ENCODE data around the gene LRRC8D. TPM values are rescaled to one million over a fixed set of nuclear protein-coding genes. Genes with fewer than 3 reads are reported as not detected.
"Not testable (repeated sequence)": the region's sequence is repeated elsewhere in the genome, so short reads cannot be mapped to it uniquely, and the experiment has no call there.

Gene LRRC8D
- total RNA-seq (2014; rRNA removed; shearing (Covaris generic)) = 22.9 and 25.2 TPM in 2 replicates

DNA sequence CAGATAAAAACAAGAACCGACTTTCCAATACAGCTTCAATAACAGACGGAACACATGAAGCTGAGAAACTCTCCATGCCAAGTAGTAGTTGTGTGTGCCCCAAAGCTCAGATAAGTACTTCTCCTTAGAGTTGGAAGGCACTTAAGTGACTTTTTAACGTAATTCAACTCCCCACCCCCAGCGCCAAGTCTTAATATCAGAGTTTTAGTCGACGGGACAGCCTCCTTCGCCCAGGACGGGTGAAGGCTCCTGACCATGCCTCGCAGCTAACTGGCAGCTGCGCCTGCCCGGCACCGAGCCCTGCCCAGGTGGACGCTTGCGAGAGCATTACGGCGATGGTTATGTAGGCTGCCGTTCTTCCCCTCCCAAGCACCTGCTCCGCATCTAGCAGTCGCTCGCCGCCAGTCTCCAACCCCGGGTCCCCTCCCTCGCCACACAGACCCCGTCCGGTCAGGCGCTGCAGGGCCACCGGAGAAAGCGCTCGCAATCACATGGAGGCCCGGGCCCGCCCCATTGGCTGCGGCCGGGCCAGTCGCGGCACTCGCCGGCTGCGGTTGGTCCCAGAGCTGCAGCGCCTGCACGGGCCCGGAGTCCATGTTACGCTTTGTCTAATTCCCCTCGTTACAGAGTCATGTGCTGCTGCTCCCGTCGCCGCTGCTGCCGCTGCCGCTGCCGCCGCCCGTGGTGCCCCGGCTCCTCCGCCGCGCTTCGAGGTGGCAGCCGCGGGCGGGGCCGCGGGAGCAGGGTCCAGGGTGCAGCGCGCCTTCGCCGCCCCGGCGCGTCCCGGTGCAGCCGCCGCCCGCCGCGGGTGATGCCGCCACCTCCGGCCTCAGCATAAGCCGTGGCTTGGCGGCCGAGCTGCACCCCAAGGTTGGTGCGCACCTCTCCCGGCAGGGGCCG lies at the start of gene LRRC8D:
TSS of gene LRRC8D (plus strand) at position 611 of the 900 bp plus-strand sequence. CDS start 112,037 bp downstream, outside the sequence.
- peak; percentile 21 for DNase-seq (ENCODE audit: low spot score)

DNA sequence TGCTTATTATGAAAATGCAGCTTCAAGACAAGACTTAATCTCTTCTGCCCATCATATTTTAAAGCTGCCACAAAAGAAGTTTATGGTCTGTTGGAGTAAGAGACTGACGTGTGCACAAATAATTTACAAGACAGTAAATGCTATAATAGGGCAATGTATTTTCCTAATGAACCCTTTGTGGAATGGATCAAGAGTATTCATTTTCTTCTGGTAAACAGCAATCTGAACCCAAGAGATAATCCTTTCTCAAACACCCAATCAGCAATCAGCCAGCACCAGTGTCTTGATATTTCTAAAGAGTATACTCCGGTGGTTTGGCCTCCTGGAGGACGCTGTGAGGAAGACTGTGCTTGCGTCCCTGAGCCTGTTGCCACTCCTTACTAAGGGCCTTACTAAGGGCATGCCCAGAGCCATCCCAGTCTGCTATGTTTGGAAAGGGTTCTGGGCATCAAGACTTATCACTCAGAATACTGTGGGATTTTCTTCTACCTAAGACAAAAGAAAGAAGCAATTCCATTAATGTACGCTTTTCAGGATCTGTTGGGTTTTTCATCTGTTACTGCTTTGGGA lies 48.8 kb upstream of the LRRC8D start:
- DNase-seq (ENCODE audit: low spot score) = no peak

DNA sequence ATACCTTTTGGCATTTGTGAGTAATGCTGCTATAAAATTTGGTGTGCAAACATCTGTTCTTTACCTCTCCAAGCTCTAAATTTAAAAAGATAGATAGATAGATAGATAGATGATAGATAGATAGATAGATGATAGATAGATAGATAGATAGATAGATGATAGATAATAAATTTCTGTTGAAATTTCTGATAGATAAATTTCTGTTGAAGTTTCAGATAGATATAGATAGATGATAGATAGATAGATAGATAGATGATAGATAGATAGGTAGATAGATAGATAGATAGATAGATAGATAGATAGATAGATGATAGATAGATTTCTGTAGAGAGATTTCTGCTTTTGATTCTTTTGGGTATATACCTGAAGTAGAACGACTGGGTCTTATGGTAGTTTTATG lies 44.7 kb upstream of the LRRC8D start:
- not testable (repeated sequence) for DNase-seq (ENCODE audit: low spot score)

DNA sequence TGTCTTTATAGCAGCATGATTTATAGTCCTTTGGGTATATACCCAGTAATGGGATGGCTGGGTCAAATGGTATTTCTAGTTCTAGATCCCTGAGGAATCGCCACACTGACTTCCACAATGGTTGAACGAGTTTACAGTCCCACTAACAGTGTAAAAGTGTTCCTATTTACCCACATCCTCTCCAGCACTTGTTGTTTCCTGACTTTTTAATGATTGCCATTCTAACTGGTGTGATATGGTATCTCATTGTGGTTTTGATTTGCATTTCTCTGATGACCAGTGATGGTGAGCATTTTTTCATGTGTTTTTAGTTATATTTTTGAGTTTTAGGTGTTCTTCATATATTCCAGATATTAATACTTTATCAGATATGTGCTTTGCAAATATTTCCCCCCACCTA lies 43.6 kb upstream of the LRRC8D start:
- DNase-seq (ENCODE audit: low spot score) = not testable (repeated sequence)

GRCh38 chr1:89779151-89779940 lies 41.5 kb upstream of the LRRC8D start:
- no peak for DNase-seq (ENCODE audit: low spot score)

DNA sequence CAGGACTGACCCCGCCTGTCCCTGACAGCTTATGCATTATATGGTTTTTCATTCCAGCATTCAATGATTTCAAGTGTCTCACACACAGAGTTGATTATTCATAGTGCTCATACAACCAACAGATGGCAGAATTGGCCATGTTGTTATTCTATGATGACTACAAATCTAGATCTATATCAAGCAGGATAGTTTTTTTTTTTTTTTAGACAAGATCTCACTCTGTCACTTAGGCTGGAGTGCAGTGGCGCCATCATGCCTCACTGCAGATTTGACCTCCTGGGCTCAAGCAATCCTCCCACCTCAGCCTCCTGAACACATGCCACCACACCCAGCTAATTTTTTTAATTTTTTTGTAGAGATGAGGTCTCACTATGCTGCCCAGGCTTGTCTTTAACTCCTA lies 40.1 kb upstream of the LRRC8D start:
- DNase-seq (ENCODE audit: low spot score) = peak; percentile 43

DNA sequence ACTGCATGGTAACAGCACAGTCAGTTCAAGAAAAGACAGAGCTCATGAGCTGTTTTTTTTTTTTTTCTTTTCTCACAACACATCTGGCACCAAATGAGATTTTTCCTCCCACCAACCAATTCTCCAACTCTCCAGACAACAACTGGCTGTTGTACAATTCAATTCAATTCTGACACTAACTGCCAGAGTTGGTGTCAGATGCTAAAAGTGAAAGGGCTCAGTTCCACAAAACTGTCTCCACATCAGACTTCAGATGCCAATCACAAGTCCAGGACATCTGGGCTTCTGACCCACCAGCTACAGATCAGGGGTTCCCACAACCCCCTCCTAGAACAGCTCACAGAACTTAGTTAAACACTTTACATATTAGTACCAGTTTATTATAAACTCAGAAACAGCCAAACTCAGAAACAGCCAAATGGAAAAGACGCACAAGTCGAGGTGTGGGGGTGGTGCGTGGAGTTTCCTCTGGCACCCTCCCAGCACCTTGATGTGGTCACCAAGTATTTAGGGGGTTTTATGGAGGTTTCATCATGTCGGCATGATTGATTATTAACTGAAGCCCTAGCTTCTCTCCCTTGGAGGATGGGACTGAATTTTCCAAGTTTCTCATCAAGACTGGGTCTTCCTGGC lies 39.2 kb upstream of the LRRC8D start:
- no peak for DNase-seq (ENCODE audit: low spot score)

DNA sequence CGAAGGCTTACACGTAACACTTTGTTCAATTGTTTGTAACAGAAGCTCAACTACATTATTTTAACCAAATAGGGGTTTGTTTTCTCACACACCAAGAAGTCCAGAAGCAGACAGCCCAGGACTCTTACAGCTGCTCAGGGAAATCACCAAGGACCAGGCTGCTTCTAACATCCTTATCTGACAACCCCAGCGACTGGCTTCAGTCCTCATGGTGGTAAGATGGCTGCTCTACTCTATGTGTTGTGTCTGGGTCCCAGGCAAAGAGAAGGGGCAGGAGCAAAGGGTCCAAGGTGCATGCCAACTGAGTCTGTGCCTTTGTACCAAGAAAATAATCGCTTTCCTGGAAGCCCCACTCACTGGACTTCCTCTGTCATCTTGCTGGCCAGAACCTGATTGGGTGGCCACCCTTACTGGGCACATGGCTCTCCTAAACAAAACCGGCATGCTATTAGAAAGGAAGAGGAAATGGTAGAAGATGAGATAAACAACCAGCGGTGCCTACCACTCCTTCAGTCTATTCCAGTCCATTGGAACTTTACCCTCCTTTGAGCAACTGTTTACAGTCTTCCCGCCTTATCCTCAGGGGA lies 34.1 kb upstream of the LRRC8D start:
- no peak for DNase-seq (ENCODE audit: low spot score)

- no peak for DNase-seq (ENCODE audit: low spot score)
Observed at GRCh38 chr1:89790592-89790991, 30.2 kb upstream of the LRRC8D start.

- no peak for DNase-seq (ENCODE audit: low spot score)
Observed at GRCh38 chr1:89791064-89791726, 29.6 kb upstream of the LRRC8D start.

GRCh38 chr1:89794406-89794805 lies 26.4 kb upstream of the LRRC8D start:
- no peak for DNase-seq (ENCODE audit: low spot score)

GRCh38 chr1:89795571-89795970 lies 25.3 kb upstream of the LRRC8D start:
- DNase-seq (ENCODE audit: low spot score) = not testable (repeated sequence)

DNA sequence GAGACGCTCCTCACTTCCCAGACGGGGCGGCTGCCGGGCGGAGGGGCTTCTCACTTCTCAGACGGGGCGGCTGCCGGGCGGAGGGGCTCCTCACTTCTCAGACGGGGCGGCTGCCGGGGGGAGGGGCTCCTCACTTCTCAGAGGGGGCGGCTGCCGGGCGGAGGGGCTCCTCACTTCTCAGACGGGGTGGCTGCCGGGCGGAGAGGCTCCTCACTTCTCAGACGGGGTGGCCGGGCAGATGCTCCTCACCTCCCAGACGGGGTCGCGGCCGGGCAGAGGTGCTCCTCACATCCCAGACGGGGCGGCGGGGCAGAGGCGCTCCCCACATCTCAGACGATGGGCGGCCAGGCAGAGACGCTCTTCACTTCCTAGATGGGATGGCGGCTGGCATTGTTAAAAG lies 23.0 kb upstream of the LRRC8D start:
- not testable (repeated sequence) for DNase-seq (ENCODE audit: low spot score)

GRCh38 chr1:89799495-89799894 lies 21.3 kb upstream of the LRRC8D start:
- DNase-seq (ENCODE audit: low spot score) = peak; percentile 41

DNA sequence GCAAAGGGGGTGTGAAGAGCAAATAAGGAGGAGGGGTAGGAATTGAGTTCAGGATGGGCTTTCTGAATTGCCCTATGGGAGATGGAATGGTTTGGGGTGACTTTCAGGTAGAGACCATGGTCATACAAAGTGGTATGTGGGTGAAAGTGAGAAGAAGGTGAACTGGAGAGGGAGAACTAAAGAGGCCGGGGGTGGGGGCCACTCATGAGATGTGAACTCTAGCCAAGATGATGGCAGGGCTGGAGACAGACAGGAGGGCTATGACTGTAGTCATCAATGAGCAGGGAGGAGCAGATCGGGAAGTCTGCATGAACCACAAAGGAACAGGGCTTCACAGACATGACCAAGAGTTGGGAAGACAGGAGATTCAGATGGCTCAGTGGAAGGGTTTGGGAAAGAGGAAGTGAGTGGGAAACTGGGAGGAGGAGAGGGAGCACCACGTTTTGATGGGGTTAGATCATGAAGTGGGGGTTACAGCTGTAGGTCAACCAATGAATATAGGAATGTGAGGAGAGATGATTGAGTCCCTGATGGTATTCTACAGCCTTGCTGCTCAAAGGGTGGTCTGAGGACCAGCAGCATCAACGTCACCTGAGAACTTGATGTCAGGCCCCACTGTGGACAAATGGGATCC lies 20.7 kb upstream of the LRRC8D start:
- no peak for DNase-seq (ENCODE audit: low spot score)

GRCh38 chr1:89800718-89801117 lies 20.1 kb upstream of the LRRC8D start:
- DNase-seq (ENCODE audit: low spot score) = no peak

DNA sequence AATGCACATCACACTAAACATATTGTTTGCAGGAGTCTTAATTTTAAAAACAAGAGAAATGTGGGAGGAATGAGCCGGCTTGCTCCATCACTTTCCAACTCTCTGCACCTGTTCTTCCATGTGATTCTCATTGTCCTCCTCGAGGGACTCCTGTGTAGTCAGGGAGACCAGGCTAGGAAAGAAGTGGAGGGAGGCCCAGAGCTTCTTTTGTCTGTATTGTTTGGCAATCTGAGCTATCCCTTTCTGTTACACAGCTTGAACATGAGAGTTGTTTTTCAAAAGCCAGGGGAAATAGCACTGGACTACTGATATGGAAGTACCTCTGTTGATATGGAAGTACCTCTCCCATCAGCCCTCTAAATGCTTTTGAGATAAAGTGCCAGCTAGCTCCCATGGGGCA lies 18.8 kb upstream of the LRRC8D start:
- DNase-seq (ENCODE audit: low spot score) = no peak

GRCh38 chr1:89802841-89803240 lies 18.0 kb upstream of the LRRC8D start:
- DNase-seq (ENCODE audit: low spot score) = no peak

GRCh38 chr1:89804642-89805237 lies 16.1 kb upstream of the LRRC8D start:
- DNase-seq (ENCODE audit: low spot score) = peak; percentile 52

DNA sequence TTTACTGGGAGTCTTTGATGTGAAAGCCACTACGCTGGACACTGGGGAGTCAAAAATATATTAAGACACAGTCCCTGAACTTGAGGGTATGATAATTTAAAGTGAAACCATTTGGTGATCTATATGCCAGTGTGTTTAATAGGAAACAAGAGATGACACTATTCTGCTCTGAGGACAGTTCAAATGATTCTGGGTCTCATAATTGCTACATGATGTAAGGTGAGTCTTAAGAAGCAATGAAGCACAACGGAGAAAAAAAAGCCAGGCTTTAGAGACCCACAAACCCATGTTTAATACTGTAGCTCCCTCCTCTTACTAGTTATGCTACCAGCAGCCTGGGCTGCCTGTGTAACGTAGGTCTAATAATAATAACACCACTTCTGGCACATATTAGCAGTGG lies 14.2 kb upstream of the LRRC8D start:
- no peak for DNase-seq (ENCODE audit: low spot score)

Measured in H4 (cell line).